ENCODE measurements around the gene MYRIP.
A peak's percentile ranks its signal among the peaks of the same experiment; 100 is the strongest.
"Not testable (repeated sequence)": the region's sequence is repeated elsewhere in the genome, so short reads cannot be mapped to it uniquely, and the experiment has no call there.

MYRIP gene

DNA sequence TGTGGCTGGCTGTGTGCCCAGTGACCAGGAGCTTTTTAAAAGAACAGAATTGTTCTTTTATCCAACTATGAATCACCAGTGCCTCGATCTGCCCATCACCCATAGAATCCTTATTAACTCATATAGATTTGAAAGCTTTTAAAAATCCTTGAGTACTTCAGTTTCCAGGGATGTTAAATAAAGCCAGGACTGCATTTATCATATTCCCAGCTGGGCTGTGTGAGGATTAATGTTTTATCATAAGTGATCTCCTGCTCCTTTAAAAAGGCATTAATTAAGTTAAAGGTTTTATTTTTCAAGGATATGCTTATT lies 234.0 kb downstream of the MYRIP start:
- no peak for DNase-seq

DNA sequence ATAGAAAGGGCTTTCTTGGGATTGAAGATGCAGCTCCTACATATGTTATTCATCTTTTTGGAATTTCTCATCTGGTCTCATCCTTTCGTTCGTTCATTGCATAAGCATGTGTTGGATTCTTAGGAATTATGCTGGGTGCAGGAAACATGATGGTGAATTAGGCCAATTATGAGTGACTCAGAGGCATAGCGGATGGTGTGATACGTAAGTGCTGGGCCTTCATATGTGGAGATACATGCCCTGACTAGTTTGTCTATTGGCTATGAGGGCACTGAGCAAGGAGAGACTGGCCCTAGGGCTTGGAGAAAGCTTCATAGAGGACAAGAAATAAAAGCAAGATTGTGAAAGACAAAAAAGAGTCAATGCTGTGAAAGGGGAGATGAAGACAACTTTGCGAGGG lies 235.1 kb downstream of the MYRIP start:
- no peak for DNase-seq

DNA sequence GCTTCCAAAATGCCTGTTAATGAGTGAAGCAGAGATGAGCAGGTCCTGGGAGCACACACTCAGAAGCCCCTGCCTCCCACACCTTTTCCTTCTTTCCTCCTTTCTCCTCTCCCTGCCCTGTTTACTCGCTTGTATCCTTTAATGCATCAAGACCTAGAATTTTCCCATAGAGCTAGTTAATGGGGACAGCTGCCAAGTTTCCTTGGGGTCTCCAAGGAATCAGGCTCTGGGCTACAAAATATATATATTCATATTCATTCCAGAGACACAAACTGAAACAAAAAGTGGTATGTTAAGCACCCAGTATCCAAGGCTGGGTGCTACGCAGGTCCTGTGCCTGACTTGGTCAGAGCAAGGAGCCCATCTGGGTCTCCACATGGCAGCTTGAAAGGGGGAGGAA lies 235.6 kb downstream of the MYRIP start:
- no peak for DNase-seq

DNA sequence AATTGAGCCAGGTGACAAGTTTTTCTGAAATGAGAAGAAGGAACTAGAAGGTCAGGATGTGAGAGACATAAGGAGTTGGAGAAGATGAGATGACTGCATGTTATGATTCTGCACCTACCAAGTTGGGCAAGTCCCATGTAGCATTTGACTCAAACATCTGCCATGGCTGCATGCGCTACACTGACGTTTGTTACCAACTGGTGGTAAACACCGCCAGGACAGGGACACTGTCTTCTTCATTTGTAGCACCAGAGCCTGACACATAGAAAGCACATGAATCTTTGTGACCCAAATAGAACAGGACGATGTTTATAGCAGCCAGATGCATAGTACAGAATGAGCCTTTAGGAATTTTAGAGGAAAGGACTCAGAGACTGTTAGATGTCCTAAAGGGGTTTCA lies 236.7 kb downstream of the MYRIP start:
- DNase-seq: no peak

DNA sequence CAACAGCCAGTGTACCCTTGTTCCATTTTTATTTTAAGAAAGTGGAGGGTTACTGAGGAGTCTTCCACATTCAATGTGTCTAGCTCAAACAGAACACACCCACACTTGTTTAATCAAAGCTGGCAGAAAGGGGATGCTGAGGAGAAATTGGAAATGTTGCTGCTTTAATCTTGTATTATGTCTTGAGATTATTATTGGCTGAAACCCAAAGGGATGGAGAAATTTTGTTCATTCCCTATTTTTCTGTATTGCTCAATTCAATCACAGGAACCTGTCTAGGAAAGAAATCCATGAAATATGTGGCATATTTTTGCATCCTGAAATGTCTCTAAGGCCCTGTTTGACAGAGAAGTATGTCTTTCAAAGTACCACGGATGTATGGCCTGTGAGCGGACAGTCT lies 238.0 kb downstream of the MYRIP start:
- no peak for DNase-seq

DNA sequence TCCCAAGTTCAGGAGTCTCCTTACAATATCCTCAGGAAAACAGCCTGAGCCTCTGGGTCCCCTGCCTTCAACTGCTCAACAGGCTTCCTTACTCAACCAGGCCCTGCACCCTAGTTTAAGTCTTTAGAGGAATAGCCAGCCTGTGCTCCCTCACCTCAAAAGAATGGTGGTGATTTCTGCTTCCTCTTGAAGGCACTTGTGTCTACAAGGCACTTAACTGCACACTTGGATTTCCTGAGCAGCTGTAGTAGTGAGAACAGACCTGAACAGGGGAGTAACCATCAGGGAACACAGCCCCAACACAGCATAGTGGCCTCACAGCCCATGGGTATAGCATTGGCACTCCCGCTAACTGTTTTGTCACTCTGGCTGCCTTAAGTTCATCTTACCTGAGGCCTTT lies 244.3 kb downstream of the MYRIP start:
- no peak for DNase-seq

DNA sequence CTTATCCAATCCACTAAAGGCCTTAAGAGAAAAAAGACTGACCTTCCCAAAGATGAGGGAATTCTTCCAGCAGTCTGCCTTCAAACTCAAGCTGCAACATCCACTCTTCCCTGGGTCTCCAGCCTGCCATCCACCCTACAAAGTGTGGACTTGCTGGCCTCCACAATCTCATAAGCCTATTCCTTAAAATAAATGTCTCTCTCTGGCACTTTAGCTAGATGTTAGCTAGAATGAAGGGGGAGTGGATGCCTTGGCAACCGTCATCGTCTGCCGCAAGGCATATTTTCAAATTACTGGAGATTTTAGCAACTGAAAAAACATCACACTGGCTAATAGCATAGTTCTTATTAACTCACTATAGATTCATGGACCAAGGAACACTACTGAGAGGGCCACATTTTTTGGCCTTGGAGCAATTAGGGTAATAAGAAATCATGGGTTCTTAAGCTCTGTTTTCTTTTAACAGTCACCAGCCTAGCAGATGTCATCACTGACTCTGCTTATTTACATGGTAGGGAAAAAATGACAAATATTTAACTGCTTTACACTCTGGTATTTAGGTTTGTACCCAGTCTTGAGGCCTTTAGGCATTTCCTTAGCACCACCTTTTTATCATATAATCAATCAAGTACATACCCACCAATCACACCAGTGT lies 245.3 kb downstream of the MYRIP start:
- DNase-seq: no peak

DNA sequence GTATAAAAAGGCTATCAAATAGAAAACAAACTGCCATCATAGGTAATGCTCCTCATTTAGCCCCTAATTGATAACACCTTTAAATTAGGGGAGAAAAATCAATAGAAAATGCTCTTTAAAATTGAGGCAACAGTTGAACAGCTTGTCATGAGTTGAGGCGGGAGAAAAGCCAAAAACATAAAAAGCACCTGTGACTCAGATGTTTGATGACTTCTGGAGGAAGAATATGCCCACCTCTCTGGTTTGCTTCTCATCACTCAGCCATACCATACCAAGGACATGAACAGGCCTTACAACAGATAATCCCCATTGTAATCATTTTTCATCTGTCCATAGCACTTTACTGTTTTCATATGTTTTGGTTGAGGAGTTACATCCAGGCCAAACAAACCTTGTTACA lies 246.0 kb downstream of the MYRIP start:
- no peak for DNase-seq

DNA sequence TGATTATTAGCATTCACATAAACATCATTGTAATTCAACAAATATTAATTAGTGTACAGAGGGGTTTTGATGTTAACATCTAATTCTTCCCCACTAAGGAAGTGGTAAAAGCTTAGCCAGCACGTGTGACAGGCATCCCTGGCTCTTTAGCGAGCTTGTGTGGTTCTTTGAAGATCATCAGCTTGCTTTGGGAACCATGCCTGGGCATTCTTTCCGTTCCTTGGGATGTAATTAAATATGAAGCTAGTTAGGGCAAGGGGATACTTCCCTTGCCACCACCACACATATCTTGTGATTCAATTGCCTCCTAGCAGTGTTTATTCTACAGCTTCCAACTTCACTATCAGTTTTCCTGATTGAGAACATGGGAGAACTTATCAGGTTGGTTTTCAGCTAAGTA lies 246.5 kb downstream of the MYRIP start:
- no peak for DNase-seq

DNA sequence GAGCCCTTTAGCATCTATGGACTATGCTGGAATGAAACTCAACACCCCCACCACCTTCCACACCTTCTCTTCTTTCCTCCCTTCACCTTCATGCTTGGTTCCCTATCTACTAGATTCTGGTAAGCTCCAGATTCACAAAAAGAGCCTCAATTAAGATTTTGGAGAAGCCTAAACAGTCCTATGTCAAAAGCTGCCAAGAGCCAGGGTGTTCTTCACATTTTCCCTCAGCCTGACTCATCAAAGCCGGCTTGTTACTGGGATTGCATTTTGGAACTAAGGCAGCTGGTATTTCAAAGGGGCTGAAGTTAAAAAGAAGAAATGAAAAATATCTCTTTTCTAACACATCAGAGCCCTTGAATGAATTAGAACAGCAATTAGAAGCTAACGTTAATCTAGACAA lies 247.7 kb downstream of the MYRIP start:
- DNase-seq: no peak

DNA sequence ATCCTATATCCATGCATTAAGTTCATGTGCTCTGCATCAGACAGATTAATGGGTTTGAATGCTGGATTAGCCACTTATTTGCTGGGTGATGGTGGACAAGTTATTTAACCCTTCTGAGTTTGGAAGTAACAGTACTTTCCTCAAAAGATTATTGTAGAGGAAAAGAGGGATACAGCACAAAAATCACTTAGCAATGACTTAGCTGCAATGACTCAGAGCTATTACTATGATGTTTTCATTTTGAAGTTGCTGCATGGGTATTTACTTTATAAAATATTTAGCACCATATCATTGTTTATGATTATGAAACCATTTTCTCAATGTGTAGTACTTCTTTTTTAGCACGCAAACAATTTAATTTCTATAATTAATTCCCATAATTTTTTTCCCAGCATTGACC lies 248.4 kb downstream of the MYRIP start:
- DNase-seq: no peak

DNA sequence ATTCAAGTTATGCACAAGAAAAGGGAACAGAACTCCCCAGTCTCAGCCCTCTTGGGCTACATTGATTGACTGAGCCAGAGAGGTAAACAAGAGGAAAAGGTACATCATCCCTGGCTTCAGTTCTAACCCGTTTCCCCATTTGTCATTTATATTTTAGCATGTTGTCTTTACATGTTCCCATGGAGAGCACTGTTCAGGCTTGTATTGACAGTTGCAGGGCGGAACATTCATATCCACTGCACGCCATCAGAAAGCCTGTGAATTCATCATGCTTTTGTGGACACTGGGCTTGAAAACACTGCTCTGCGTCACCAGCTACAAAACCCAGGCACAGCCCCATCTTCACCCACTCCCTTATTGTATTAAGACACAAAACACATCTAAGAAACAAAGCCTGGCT lies 259.2 kb downstream of the MYRIP start:
- no peak for DNase-seq

DNA sequence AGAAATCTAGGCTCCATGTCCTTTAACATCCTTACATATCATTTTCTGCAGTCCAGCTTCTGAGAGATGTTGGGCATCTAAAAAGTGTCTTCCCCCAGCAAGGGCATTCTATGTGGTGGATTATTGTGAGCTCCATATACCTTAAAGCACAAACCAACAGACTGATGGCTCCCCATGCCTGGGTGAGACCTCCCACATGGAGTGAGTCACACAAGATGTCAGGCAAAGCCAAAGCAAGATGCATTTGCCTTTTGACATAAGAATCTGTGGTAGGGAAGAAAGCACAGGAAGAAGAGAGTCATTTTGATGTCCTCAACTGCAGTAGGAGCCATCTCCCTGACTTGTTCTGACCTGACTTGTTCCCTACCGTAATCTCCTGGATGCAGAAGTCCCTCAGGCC lies 261.4 kb downstream of the MYRIP start:
- no peak for DNase-seq

DNA sequence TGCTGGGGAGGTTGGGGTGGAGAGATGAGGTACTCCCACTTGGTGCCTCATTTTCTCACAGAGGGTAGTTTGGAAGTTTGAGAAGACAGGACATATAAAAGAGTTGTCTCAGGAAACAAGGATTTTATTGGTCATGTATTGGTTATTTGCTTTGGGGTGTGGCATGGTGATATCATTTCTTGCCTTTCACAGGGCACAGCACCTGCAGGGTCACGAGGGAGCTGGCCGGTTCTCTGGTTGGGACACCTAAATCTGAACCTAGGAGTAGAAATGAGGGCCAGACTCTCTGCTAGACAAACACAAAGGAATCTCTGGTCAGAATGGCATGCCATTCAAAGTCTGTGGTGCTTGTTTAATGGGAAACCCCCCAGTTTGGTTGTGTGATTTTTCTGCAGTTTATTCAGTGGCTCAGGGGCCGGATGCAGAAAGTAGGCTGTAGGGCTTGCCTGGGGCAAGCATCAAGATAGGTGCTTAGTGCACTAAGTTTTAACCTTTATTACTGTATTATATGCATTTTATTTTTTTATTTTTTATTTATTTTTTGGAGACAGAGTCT lies 262.4 kb downstream of the MYRIP start:
- no peak for DNase-seq

DNA sequence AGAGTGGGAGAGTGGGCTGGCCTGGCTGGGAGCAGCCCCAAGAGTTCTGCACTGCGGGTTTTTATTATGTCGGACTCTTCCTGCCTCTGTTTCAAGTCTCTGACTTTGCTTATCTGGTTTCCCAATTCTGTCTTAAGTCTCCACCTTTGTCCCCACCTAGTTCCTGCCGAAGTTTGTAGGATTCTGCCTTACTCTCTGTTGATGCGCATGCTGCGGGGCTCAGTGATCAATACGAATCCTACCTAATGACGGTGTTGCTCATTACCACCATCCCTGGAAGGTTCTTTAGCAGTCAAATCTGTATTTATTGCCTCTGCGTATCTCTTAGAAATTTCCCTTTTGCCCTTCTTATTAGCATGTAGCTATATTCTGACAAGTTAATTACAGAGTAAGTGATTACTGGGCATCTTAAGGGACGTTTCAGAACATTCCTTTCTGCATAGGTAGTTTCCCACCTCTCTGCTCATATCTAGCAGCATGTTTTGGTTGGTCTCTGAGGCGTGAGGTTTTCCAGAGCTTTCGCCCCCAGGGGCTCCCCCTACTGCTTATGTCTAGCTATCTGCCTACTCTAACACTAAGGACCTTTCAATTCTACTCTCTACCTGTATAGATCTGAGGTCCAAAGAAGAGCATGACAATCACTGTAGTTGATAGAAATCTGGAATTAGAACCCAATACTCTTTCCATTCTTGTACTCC lies 264.1 kb downstream of the MYRIP start:
- peak; percentile 4 for DNase-seq

DNA sequence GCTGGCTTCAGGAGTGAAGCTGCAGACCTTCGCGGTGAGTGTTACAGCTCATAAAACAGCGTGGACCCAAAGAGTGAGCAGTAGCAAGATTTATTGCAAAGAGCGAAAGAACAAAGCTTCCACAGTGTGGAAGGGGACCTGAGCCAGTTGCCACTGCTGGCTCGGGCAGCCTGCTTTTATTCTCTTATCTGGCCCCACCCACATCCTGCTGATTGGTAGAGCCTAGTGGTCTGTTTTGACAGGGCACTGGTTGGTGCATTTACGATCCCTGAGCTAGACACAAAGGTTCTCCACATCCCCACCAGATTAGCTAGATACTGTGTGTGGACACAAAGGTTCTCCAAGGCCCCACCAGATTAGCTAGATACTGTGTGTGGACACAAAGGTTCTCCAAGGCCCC lies 267.7 kb downstream of the MYRIP start:
- not testable (repeated sequence) for DNase-seq

DNA sequence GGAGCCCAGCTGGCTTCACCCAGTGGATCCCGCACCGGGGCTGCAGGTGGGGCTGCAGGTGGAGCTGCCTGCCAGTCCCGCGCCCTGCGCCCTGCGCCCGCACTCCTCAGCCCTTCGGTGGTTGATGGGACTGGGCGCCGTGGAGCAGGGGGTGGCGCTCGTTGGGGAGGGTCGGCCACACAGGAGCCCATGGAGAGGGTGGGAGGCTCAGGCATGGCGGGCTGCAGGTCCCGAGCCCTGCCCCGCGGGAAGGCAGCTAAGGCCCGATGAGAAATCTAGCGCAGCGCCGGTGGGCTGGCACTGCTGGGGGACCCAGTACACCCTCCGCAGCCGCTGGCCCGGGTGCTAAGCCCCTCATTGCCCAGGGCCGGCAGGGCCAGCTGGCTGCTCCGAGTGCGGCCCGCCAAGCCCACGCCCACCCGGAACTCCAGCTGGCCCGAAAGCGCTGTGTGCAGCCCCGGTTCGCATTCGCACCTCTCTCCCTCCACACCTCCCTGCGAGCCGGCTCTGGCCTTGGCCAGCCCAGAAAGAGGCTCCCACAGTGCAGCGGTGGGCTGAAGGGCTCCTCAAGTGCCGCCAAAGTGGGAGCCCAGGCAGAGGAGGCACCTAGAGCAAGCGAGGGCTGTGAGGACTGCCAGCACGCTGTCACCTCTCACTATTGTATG lies 268.6 kb downstream of the MYRIP start:
- DNase-seq: not testable (repeated sequence)

DNA sequence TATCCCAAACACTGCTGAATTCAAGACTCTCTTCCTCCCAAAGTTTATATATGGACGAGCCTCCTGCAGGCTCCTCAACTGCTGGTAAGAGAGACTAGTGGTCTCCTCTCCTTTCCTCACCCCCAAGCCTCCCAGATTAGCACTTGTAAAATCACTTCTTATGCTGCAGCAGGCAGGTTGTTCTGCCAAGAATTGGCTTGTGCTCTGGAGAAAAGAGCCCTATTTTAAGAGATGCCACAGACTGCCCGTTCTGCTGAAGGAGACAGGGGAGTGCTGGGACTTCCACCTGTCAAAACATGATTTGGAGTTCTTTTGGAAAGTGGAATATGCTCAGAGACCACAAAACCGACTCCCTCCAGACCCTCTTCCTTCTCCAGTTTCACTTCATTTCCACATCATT lies 269.2 kb downstream of the MYRIP start:
- no peak for DNase-seq

DNA sequence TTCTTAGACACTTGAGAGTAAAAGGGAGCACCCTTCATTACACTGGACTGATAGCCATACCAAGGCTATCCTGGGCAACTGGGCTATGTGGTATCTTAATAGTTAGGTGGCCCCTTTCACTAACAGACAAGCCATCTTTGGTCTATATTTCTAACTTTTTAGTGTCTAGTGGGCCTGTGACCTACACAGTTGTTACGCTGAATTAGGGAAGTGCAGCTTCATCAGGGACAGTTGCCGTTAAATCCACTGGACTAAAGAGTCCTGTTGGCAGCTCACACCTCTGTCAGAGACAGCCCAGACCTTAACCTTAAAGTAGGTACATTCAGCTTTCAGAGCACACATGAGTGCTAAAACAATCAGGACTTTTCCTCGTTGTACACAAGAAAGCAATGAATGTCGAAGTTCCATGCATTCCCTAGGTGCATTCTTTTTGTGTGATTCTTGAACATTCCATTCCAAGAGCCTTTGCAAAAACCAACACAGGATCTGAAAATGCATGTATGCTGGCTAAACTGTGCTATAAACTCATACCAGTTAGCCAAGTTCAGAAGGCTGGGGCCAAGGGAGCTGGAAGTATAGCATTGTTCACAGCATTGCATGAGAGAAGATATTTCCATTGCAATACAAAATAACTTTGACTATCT lies 269.9 kb downstream of the MYRIP start:
- no peak for DNase-seq

DNA sequence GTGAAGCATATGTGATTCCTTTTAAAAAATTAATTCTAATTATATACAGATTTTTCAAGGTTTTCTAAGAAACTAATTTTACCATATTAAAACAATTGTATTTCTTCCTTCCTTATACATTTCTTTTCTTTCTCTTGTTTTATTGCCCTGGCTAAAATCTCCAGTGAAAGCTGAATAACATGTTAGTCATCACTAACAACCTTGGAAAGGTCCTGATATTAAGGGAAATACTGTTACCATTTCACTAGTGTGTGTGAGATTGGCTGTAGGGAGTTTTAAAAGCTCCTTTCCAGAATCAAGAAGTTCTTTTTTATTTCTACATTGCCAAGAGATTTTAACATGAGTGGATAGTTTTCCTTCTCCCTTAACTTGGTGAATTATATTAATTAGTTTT lies 270.4 kb downstream of the MYRIP start:
- DNase-seq: no peak

DNA sequence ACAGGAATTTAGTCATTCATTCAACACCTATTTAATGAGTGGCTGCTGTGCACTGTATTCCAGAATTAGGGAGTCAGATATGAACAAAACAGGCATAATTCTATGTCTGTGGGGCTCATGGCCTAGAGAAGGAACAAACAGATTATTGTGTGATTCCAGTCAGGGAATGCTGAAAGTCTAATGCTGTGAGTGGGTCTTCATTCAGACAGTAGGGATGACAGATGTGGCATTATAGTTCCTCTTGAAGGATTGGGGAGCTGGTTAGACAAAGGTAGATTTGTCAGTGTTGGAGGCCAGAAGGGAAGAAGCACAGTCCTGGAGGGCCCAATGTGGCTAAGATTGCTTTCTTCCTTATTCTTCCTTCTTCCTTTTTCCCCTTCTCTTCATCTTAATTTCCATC lies 273.7 kb downstream of the MYRIP start:
- DNase-seq: no peak

DNA sequence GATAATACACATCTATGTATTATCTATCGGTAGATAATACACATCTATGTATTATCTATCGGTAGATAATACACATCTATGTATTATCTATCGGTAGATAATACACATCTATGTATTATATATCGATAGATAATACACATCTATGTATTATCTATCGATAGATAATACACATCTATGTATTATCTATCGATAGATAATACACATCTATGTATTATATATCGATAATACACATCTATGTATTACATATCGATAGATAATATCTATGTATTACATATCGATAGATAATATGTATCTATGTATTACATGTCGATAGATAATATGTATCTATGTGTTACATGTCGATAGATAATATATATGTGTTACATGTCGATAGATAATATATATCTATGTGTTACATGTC lies 275.0 kb downstream of the MYRIP start:
- not testable (repeated sequence) for DNase-seq
